Measurements from ENCODE around the gene SPATA3.
"Not testable (repeated sequence)": the region's sequence is repeated elsewhere in the genome, so short reads cannot be mapped to it uniquely, and the experiment has no call there.

Gene SPATA3

GRCh38 chr2:230999477-230999876, 3.6 kb downstream of the SPATA3 start:
- DNase-seq: no peak

GRCh38 chr2:231000211-231000904, 4.4 kb downstream of the SPATA3 start:
- DNase-seq: no peak

GRCh38 chr2:231001036-231001435, 5.1 kb downstream of the SPATA3 start:
- DNase-seq: no peak

GRCh38 chr2:231001921-231002320, 6.0 kb downstream of the SPATA3 start:
- no peak for DNase-seq

- no peak for DNase-seq
Measured at GRCh38 chr2:231002641-231003040, 6.7 kb downstream of the SPATA3 start.

- DNase-seq: no peak
Measured at GRCh38 chr2:231003186-231003585, 7.3 kb downstream of the SPATA3 start.

- DNase-seq: not testable (repeated sequence)
Measured at GRCh38 chr2:231004930-231005329, 9.0 kb downstream of the SPATA3 start.

GRCh38 chr2:231007286-231008098, 11.6 kb downstream of the SPATA3 start:
- no peak for DNase-seq

GRCh38 chr2:231008131-231008530, 12.2 kb downstream of the SPATA3 start:
- no peak for DNase-seq

GRCh38 chr2:231009236-231009919, 13.5 kb downstream of the SPATA3 start:
- no peak for DNase-seq

- no peak for DNase-seq
Measured at GRCh38 chr2:231010201-231010730, 14.3 kb downstream of the SPATA3 start.

- DNase-seq: no peak
Measured at GRCh38 chr2:231011526-231011925, 15.6 kb downstream of the SPATA3 start.

GRCh38 chr2:231012463-231012862, 16.5 kb downstream of the SPATA3 start:
- no peak for DNase-seq

- no peak for DNase-seq
Measured at GRCh38 chr2:231013820-231014219, 17.9 kb downstream of the SPATA3 start.

GRCh38 chr2:231015478-231015877, 19.6 kb downstream of the SPATA3 start:
- DNase-seq: no peak

GRCh38 chr2:231015926-231016325, 20.0 kb downstream of the SPATA3 start:
- DNase-seq: no peak

GRCh38 chr2:231016566-231017230, 20.8 kb downstream of the SPATA3 start:
- no peak for DNase-seq

GRCh38 chr2:231017231-231017598, 21.3 kb downstream of the SPATA3 start:
- DNase-seq: no peak

- no peak for DNase-seq
Measured at GRCh38 chr2:231018184-231018583, 22.3 kb downstream of the SPATA3 start.

- DNase-seq: not testable (repeated sequence)
Measured at GRCh38 chr2:231025059-231025458, 29.1 kb downstream of the SPATA3 start.

- DNase-seq: no peak
Measured at GRCh38 chr2:231028889-231029288, 33.0 kb downstream of the SPATA3 start.

GRCh38 chr2:231029563-231029962, 33.6 kb downstream of the SPATA3 start:
- DNase-seq: no peak

- no peak for DNase-seq
Measured at GRCh38 chr2:231030725-231031124, 34.8 kb downstream of the SPATA3 start.
